NCI-H446 (cell line): Measurements from ENCODE around the gene ARMH3.
A peak's percentile ranks its signal among the peaks of the same experiment; 100 is the strongest.

Experiments
- DNase-seq, 2 experiments: peaks; one replicate each; lab custom pipeline; 2025; lab: John Stamatoyannopoulos, UW

The ARMH3 gene

DNA sequence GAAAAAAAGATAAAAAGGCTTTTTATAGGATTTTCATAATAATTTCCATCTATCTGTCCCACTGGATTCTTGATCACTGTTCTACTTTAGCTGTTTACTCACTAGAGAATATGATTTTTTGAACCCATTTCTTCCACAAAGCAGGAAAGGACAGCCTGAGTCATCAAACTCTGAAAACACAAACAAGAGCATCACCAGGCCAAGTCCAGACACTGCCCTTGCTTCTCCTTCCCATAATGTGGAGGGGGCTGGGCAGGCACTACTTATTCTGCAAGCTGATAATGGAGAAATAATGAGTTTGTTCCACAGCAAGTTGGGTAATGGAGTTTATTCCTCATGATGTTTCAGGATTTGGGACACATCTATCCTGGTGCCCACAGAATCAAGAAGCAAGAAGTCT is 199.3 kb downstream of the ARMH3 start:
- no peak for DNase-seq

DNA sequence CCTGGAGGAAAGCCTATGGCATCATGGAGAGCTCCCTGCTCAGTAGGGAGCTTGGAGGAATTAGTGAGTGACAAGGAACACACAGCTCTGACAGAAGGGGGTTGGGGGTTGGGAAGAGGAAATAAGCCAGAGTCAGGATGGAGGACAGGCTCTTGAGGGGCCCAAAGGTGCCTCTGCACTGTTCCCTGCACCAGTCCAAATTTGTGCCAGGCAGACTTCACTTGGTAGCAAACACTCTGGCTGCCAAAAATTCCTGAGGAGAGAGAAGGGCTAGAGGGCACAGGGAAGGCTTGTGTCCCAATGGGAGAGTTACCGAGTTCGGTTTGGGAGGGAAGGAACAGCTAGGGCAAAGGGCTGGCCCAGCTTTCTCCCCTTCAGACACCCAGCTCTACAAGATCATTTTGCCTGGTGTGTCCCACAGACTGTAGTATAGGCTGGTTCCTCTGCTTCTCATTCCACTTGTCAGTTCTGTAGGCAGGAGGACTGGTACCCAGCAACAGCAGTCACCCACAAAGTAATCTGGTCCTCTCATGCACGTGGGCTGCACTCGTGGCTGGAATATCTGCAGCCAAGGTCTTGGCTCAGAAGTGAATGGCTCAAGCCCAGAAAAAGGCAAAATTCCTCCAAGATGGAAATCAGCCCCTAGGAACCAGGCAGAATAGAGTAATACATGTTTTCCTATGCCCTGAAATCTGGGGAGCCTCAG is 204.4 kb downstream of the ARMH3 start:
- DNase-seq = no peak

DNA sequence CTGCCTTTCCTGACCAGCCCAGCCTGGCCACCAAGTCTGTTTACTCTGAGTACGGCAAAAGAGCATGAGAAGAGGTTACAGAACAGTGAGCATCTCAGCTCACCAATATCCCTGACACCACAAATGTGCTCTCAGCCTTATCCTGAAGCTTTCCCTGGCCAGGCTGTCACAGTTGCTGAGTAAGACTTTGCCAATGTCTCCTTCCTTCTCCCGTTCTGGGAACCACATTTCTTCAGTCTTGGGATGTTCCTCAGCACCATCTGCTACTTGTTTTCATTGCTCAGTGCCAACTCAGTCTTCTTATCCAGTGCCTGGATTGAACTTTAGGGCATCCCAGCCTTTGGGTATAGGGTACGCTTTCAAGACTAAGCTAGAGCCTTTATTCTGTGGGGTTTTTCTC is 205.2 kb downstream of the ARMH3 start:
- DNase-seq = no peak

DNA sequence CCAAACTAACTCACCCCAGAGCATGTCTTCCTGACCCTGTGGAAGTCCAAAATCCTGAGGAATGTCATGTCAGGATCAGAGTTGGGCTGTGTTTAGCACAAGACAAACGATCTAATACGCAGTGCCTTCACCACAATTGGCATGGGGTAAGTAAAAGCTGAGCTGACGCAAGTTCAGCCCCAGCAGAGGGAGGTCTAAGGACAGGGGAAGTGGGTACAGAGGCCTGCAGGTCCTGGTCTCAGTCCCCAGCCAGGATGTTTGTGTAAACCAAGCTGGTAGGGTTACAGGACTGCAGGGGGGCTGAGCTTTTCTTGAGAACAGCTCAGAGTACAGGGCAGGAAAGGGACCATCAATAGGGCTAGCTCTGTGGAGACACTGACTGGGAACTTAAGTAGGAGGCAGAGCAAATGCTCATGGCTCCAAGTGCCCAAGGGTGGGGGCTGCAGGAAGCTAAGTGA is 207.1 kb downstream of the ARMH3 start:
- no peak for DNase-seq

DNA sequence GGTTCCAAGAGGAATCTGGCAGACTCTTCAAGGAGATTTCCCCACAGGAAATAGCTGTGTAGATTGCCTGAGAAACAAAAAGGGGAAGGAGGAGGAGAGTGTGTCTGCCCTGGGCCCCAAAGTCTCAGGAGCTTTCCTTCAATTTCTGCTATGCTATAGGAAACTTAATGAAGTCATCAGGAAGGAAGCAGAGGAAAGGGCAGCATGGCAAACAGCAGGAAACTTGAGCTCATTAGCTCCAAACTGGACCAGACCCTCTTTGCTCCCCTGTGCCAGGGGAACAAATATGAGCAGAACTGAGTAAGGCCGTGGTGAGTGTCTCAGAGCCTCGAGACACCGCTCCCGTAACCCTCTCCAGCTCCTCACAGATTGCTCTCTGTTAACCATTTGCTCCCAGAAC is 207.6 kb downstream of the ARMH3 start:
- no peak for DNase-seq

DNA sequence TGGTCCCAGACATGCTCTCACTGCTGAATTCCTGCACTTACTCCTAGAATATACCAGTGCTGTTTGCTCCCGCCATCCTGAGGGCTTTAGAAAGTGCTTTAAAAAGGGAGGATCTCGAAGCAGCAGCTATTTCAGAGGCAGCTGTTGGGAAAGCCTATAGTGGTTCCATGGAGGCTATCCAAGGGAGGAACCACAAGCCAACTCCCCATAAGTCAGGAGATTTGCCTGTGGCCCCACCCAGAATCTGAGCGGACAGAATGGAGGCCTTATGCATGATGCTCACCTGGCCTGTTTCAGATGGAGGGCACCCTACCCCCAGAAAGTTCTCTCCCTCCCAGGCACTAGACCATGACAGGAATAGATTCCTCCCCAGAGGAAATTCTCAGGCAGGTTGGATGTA is 210.1 kb downstream of the ARMH3 start:
- peak in 1 of 2 experiments; percentile 6 for DNase-seq

DNA sequence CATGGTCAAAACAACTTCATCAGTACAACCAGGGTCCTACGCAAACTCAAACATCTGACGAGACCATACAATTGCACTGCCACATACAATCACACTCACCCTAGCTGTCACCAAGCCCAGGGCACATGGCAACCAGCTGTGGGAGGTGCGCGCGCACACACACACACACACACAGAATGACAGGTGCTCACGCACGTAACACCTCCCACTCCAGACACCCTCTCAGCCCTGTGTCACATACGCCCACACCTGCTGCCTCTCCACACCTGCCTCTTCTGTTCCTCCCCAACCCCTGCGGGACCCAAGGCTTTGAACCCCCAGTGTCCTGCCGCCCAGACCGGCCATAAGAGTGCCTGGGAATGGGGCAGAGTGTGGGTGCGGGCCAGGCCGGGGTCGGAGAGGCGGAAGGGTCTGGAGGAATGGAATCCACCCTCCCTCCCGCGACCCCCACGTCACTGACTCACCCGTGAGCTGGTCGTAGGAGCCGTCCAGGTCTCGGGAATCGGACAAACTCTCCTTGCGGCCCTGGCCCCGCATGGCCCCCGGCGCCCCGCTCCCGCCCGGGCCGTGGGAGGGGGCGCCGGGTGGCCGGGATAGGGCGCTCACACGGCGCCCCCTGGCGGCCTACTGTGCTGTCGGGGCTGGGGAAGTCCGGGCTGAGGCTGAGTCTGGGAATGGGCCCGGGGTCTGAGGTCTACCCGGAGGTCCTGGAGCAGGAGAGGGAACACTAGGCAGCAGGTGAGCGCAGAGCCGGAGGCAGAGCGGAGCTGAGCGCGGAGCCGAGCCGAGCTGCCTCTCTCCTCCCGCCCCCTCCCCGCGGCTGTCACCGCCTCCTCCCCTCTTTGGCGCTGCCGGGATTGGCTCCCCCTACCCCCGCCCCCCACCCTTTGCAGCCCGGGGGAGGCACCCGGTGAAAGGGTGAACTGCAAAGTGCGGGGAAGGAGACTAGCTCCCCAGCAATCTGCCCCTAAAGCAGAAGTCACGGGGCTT is 212.6 kb downstream of the ARMH3 start, which contains the start of gene KCNIP2:
Gene KCNIP2 (minus strand): TSS at position 769 of the 990 bp plus-strand sequence. CDS start 232 bp downstream, at position 537.
- peak in 1 of 2 experiments; percentile 49 for DNase-seq

DNA sequence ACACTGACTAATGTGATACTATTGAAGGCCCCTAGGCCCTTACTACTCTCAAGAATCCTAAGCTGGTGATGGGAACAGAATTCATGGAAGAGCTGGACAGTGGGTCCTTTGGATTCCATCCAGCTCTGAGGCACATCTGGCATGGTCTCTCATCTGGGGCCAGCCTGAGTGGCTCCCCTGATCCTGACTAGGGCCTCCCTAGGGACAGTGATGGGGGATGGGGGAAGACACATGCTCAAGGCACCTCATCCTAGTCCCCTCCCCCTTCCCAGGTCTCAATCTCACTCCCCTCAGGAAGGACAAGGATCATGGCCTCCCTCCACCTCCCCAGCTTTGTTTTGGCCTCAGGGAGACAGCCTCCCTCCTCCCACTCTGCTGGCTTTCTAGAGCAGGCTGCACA is 214.1 kb downstream of the ARMH3 start:
- DNase-seq = no peak

DNA sequence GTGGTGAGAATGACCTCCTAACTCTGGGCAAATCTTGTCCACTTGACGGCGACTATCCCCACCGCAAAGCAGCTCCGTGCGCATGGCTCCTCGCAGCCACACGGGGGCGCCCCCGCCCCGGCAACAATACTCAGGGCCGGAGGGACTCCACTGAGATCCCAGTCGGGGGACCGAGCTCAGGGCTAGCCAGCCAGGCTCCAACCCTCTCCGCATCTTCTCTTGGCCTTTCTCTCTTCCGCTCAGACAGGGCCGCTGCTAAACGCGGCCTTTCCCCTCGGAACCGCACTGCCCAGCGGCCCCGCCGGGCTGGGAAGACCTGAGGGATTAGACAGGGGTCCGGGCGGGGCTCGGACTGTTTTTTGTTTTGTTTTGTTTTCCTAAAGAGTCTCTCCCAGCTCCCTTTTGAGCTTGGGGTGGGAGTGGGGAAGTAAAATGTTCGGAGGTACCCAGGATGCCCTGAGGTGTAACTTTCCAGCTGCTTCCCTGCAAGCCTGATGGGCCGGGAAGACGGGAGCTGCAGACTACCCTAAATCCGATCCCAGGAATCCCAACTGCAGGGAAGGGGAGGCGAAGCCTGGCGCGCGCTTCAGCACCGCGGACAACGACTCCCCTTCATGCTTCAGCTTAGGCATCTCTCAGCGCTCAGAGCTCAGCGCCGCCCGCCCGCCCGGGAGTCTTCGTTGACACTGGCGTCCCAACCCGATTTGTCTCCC is 215.1 kb downstream of the ARMH3 start:
- peak in 1 of 2 experiments; percentile 74 for DNase-seq

DNA sequence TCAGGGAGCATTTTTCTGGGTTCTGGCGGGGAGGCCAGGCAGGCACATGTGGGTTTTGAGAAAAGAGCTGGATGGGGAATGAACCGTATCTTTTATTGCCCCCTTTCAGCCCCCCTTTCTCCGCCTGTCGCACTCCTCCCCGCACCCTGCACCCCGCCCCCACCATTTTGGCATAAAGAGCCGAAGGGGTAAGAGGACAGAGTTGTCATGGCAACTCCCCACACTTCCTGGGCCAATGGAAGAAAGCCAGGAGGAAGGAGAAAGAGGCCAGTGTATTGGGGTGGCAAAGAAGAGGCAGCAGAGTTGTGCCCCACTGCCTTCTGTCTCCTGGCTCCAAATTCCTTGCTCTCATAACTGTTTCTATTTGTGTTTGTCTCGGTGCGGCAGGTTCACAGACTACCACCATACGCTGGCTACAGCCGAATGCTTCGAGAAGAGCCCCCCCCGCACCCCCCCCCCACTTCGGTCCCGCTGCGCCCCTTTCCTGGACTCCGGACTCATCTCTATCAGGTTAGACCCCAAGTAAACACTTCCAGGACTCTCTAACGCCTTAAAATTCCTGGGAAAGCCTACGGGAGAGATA is 215.8 kb downstream of the ARMH3 start:
- DNase-seq = no peak

DNA sequence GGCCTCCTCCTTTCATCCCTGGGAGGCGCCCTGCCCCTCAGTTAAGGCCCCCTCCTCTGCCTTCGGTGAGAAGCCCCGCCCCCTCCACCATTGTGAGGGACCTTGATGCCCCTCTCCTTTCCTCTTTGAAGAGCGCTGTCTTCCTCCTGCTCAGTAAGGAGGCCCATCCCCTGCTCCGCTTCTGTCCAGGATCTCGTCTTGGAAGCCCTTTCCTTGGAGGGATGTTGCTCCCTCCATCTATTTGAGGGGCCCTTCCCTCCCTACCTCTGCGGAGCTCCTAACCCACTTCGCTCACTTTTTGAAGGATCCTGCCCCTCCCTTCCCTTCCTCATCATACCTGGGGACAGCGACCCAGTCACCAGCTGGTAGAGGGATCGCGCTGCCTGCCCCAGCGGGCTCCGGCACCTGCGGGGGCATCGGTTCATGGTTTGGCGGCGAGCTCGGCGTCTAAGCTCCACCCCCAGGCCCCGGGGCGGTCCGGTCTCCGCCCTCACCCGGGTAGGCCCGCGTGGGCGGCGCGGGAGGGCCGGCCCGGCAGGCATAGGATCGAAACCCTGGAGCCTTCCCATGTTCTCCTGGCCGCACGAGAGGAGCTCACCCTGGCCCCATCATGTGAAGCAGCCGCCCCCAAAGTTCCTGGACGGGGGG is 216.4 kb downstream of the ARMH3 start:
- DNase-seq = no peak

DNA sequence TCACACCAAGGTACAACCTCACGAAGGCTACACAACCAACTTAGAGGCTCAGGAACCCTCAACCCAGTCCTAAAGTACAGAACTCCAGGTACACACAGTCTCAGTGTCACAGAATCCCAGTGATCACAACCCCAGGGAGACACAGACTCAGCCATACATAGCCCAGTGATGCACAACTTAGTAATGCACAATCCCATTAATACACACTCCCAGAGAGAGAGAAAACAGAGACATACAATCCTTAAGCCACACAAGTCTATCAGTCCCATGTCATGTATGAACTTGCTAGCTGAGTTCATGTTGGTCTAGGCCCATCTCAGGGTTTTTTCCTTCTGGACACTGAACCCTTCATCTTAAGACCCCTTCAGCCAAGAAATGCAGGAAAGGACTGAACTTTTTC is 217.0 kb downstream of the ARMH3 start:
- DNase-seq = no peak

DNA sequence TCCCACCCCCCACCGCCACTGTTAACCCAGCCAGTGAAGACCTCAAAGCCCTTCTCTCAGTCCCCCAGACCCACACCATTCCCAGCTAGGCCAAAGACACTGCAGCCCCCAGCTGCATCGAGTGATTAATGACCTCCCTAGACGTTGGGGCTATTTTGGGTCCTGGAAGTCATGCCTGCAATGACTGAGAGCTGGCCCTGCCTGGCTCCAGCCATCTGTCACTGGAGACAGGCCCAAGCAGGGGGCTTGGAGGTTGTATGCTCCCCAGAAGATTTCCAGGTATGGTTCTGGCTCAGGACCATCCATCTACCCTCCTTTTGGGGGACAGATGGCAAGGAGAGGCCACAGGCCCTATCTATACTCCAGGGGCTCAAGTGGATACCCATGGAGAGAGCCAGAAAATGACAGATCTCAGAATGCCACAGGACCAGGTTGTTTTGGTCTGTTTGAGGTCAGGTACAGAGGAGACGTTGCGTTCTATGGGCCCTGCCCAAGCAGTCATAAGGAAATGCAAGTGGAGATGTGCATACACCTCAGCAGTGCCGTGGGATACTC is 217.5 kb downstream of the ARMH3 start:
- DNase-seq = no peak

DNA sequence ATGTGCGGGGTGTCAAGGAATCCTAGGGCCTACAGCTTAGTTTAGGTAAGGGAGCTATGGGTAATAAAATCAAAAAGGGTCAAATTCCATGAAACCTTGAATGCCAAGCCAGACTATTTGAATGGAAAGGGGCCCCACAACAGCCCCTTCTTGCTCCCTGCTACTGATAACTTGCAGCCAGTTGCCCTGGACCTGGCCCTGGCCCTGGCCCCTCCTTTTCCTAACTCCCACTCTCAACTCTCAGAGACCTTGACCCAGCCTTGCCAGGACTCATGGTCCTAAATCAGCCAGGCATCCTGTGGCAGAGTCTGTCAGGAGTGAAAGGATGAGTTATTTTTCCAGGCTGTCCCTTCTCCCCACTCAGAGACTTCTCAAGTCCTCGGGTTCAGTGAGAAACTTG is 218.2 kb downstream of the ARMH3 start:
- DNase-seq = no peak

DNA sequence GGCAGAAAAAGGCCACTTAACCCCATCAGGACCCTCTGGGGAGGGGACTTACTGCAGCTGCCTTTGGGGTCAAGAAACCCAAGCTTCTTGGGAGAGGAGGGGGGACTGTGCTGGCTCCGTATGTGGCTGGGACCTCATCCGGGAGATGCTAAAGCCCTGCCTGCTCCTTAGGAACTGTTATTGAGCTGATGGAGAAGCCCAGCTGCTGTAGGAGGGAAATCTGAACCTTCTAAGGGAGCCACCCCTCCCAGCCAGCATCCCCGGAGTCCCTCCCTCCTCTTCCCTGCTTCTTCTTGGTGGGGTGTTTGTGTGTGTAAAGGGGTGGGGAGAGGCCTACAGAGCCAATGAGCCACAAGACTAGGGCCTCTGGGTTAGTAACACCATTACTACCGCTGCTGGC is 220.6 kb downstream of the ARMH3 start:
- no peak for DNase-seq

DNA sequence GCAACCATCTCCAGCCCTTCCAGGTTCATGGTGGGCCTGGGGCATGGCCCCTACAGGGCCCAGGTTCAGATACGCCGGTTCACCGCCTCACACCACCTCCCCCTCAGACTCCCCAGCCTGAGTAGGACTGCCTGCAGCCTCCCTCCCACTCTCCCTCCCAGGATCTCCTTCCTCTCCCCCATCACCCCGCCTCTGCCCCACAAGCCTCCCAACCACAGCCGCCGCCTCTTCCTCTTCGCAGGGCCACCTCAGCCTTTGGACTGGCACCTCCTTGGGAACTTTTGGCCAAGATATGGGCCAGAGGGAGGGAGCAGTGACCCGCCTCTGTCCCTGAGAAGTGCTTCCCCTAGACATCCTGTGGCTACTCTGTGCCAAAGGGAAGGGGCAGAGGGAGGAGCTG is 221.6 kb downstream of the ARMH3 start:
- no peak for DNase-seq

DNA sequence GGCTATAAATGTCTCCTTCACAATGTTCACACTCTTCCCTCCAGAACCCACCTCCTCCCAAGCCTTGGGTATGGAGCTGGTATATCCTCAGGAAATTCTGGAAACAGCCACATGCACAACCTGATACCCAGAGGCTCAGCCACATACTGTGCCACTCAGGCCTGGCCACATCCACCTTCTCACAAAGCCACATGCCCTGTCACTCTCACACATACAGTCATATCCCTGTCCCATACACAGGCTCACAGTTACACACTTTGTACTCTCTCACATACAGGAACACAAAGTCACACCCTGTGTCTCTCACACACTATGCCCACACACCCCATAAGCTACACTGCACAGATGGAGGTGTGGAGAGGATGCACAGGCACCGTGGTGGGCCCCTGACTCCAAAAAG is 222.5 kb downstream of the ARMH3 start:
- no peak for DNase-seq

DNA sequence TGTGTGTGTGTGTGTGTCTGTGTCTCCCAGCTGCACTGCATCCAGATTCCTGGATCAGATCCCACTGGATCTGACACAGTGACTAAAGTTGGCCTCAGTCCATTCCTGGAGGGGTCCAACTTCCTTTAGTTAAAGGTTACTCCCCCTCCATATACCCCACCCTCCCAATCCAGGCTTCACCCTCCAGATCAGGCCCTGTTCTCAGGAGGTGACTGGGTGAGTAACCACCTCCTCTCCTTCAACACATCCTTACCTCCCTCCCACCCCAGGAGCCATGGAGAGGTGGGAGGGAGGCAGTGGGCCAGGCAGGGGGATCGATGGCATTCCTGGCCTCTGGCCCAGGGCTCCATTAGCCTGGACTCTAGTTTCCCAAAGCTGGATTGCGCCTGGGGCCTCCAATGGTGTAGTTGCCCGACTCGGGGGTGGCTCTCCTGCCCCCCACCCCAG is 223.6 kb downstream of the ARMH3 start:
- peak in 1 of 2 experiments; percentile 54 for DNase-seq

DNA sequence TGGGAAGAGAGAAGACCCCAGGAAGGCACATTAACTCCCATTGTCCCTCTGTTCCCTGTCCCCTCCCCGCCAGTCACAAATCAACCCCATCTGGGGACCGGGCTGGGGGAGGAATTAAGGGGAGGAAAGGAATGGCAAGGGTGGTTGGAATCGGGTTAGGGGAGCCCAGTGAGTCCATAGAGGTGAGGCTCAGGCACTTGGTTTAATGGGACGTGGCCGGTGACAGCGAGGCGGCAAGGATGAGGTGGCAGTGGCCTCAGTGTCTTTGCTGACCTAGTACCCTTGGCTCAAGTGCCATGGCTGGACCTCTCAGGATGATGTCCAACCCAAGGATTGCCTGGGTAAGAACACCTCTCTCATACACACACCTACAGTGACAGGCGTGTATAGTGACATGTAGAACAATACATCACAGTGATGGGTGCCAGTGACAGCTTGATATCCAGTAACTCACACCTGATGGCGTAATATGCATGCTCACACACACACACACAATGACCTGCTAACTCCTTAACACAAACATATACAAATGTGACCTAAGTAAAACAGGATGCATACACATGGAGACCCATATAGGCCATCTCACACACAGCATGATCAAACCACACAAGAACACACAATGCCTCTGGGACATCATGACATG is 224.7 kb downstream of the ARMH3 start:
- DNase-seq = no peak
